GM21737 (cell line): ENCODE measurements around the gene WFDC1.
"Not testable (repeated sequence)": the region's sequence is repeated elsewhere in the genome, so short reads cannot be mapped to it uniquely, and the experiment has no call there.

ENCODE experiments used
- ATAC-seq: cut with Tn5 transposase; IDR thresholded peaks from one replicate; pipeline ENCODE4 v1.9.1; 2021; ENCODE audit warnings: mild to moderate bottlenecking, moderate library complexity; ENCODE audit not compliant: unreplicated experiment

The WFDC1 gene

GRCh38 chr16:84324434-84325262, 30.0 kb downstream of the WFDC1 start:
- ATAC-seq: no peak

GRCh38 chr16:84326545-84326944, 31.9 kb downstream of the WFDC1 start:
- ATAC-seq: no peak

- no peak for ATAC-seq
Observed at GRCh38 chr16:84327926-84328505, 33.3 kb downstream of the WFDC1 start.

- ATAC-seq: no peak
Observed at GRCh38 chr16:84329016-84329415, 34.3 kb downstream of the WFDC1 start.

- no peak for ATAC-seq
Observed at GRCh38 chr16:84329843-84330684, 35.4 kb downstream of the WFDC1 start.

GRCh38 chr16:84330685-84331050, 36.0 kb downstream of the WFDC1 start:
- ATAC-seq: no peak

GRCh38 chr16:84331998-84332780, 37.5 kb downstream of the WFDC1 start:
- no peak for ATAC-seq

GRCh38 chr16:84332975-84333684, 38.5 kb downstream of the WFDC1 start:
- ATAC-seq: no peak

GRCh38 chr16:84334058-84334457, 39.4 kb downstream of the WFDC1 start:
- ATAC-seq: no peak

GRCh38 chr16:84334482-84334881, 39.8 kb downstream of the WFDC1 start:
- ATAC-seq: no peak

- ATAC-seq: not testable (repeated sequence)
Observed at GRCh38 chr16:84337236-84337635, 42.6 kb downstream of the WFDC1 start.

GRCh38 chr16:84339311-84339710, 44.6 kb downstream of the WFDC1 start:
- no peak for ATAC-seq

GRCh38 chr16:84339766-84340165, 45.1 kb downstream of the WFDC1 start:
- ATAC-seq: no peak

- ATAC-seq: no peak
Observed at GRCh38 chr16:84340325-84341040, 45.8 kb downstream of the WFDC1 start.

GRCh38 chr16:84341528-84342295, 47.0 kb downstream of the WFDC1 start:
- ATAC-seq: no peak

- not testable (repeated sequence) for ATAC-seq
Observed at GRCh38 chr16:84343800-84344199, 49.1 kb downstream of the WFDC1 start.

GRCh38 chr16:84344781-84345180, 50.1 kb downstream of the WFDC1 start:
- no peak for ATAC-seq

- ATAC-seq: no peak
Observed at GRCh38 chr16:84347161-84347560, 52.5 kb downstream of the WFDC1 start.

GRCh38 chr16:84348386-84348888, 53.8 kb downstream of the WFDC1 start:
- no peak for ATAC-seq
